GM12892 (cell line): ENCODE results near the gene WDFY2.

Experiments used
- POLR2A ChIP-seq: IDR thresholded peaks from 2 replicates; pipeline ENCODE4 v1.6.1; 2011; ENCODE audit warnings: low read depth, low read length, control low read depth
- POLR2AphosphoS5 ChIP-seq: IDR thresholded peaks from 2 replicates; pipeline ENCODE4 v1.6.1; 2011; ENCODE audit warnings: low read depth, low read length, control low read depth
- TAF1 ChIP-seq: IDR thresholded peaks from 2 replicates; pipeline ENCODE4 v1.6.1; 2011; ENCODE audit warnings: low read depth, mild to moderate bottlenecking, control low read depth, low read length, borderline replicate concordance

DNA sequence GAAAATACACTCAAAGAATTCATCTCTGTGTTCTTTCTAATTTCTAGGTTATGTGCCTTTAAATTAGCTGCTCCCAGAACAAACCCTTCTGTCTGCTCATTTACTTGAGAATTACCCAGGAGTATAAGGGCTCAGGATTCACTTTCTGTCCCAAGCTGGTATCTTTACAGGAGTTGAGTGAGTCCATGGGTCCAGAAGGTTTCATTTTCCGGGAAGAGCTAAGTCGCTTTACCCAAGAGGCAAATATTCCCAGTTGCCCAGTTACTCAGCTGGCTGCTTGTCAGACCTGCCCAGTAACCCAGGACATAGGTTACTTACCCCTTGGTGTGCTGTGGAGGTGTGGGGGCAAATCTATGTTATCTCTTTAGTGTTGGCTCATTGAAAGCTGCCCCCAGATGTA lies 172.4 kb downstream of the WDFY2 start:
- TF ChIP-seq POLR2A: no peak
- TF ChIP-seq POLR2AphosphoS5: no peak
- TF ChIP-seq TAF1: no peak
